GM23338 (cell line): ENCODE measurements around the gene AKT2.

ENCODE experiments used
- CREB1 ChIP-seq: fragments of 250-450 bp; sonication (Bioruptor Pico); IDR thresholded peaks from 2 replicates; pipeline ENCODE4 v1.5.0; 2020; ENCODE audit warnings: low read depth, mild to moderate bottlenecking, moderate library complexity
- CTCF ChIP-seq, 2 experiments: fragments of 200-600 bp in 1 of 2; sonication (generic) in 1 of 2; conservative IDR thresholded peaks; 2 replicates each; pipeline versions ENCODE4 v1.5.1 to v1.6.1; 2016 to 2017; ENCODE audit warnings: antibody characterized with exemption in 2 of 2, low read depth in 2 of 2, mild to moderate bottlenecking in 2 of 2, moderate library complexity in 1 of 2
- ETS1 ChIP-seq: IDR thresholded peaks from 2 replicates; pipeline ENCODE4 v1.6.1; 2016; ENCODE audit warnings: antibody characterized with exemption
- EZH2 ChIP-seq: fragments of 200-600 bp; sonication (generic); IDR thresholded peaks from one replicate; pipeline ENCODE4 v1.8.0; 2017; ENCODE audit warnings: antibody characterized with exemption, mild to moderate bottlenecking, low read depth; ENCODE audit not compliant: unreplicated experiment
- EZH2phosphoT487 ChIP-seq: fragments of 200-600 bp; sonication (generic); IDR thresholded peaks from one replicate; pipeline ENCODE4 v1.8.1; 2018; ENCODE audit warnings: antibody characterized with exemption; ENCODE audit not compliant: unreplicated experiment
- JUNB ChIP-seq: IDR thresholded peaks from one replicate; pipeline ENCODE4 v1.6.1; 2016; ENCODE audit warnings: antibody characterized with exemption; ENCODE audit not compliant: unreplicated experiment
- NANOG ChIP-seq: IDR thresholded peaks from 2 replicates; pipeline ENCODE4 v1.6.1; 2016; ENCODE audit warnings: antibody characterized with exemption, borderline replicate concordance
- POLR2AphosphoS5 ChIP-seq: IDR thresholded peaks from 2 replicates; pipeline ENCODE4 v1.6.1; 2016; ENCODE audit warnings: antibody characterized with exemption, low read depth
- REST ChIP-seq: IDR thresholded peaks from one replicate; pipeline ENCODE4 v1.6.1; 2018; ENCODE audit warnings: antibody characterized with exemption; ENCODE audit not compliant: unreplicated experiment
- STAT1 ChIP-seq: IDR thresholded peaks from one replicate; pipeline ENCODE4 v1.6.1; 2016; ENCODE audit warnings: antibody characterized with exemption; ENCODE audit not compliant: unreplicated experiment
- ZNF331 ChIP-seq: fragments of 250-450 bp; sonication (Bioruptor Pico); IDR thresholded peaks from 2 replicates; pipeline ENCODE4 v1.5.0; 2020; ENCODE audit warnings: low read depth, mild to moderate bottlenecking, moderate library complexity
- ZNF462 ChIP-seq: fragments of 250-450 bp; sonication (Bioruptor Pico); IDR thresholded peaks from 2 replicates; pipeline ENCODE4 v1.5.0; 2020; ENCODE audit warnings: mild to moderate bottlenecking, moderate library complexity

GRCh38 chr19:40232949-40233810 is 52.0 kb downstream of the AKT2 start:
- TF ChIP-seq EZH2 (no peak), REST (no peak), CTCF (conservative IDR thresholded peaks at IDR 0.05; ENCODE audit: low read depth in 2 of 2) (no peak), POLR2AphosphoS5 (no peak), JUNB (no peak), EZH2phosphoT487 (no peak), CREB1 (CRISPR knock-in tag) (no peak), STAT1 (no peak), NANOG (no peak), ZNF462 (CRISPR knock-in tag) (no peak), ETS1 (no peak), ZNF331 (CRISPR knock-in tag) (no peak)
